Activated T-cell treated with anti-CD3 and anti-CD28 coated beads, Interleukin-2, amount 50 U/mL, for 72 hours (primary cell): ENCODE measurements around the gene ZNF408. TPM values are rescaled to one million over a fixed set of nuclear protein-coding genes. Genes with fewer than 3 reads are reported as not detected.

Experiments used
- ATAC-seq, 2 donors: fragments of 150-1000 bp; cut with Tn5 transposase; replicated peaks in 1 of 2; 2 replicates each; pipeline ENCODE4 v1.10.0; 2021; ENCODE audit warnings: moderate library complexity in 2 of 2, mild to moderate bottlenecking in 1 of 2
- DNase-seq, 2 donors: peaks; one replicate each; pipeline ENCODE4 v3.0.0; 2021 to 2022; ENCODE audit warnings: mixed read lengths in 1 of 2
- H3K27ac Mint-ChIP-seq: one replicate; pipeline ENCODE4 v1.8.0; 2022; ENCODE audit warnings: mild to moderate bottlenecking, moderate library complexity, mixed read lengths
- H3K27me3 Mint-ChIP-seq: one replicate; pipeline ENCODE4 v1.8.0; 2022; ENCODE audit warnings: low read depth, mixed read lengths
- H3K36me3 Mint-ChIP-seq, 2 donors: one replicate each; pipeline ENCODE4 v1.8.0; 2022; ENCODE audit warnings: mixed read lengths in 2 of 2, mild to moderate bottlenecking in 1 of 2; ENCODE audit not compliant: insufficient read depth in 2 of 2
- H3K4me1 Mint-ChIP-seq: one replicate; pipeline ENCODE4 v1.8.0; 2022; ENCODE audit warnings: low read depth, mixed read lengths
- H3K4me3 Mint-ChIP-seq, 2 donors: one replicate each; pipeline ENCODE4 v1.8.0; 2022; ENCODE audit warnings: mild to moderate bottlenecking in 2 of 2, mixed read lengths in 2 of 2, moderate library complexity in 2 of 2
- H3K9me3 Mint-ChIP-seq, 2 donors: one replicate each; pipeline ENCODE4 v1.8.0; 2022; ENCODE audit warnings: mixed read lengths in 2 of 2
- total RNA-seq, 2 donors: library from RNA; stranded (reverse); gene quantifications; one replicate each; pipeline ENCODE4 v1.2.3, GENCODE V29; 2022

ZNF408 gene
- total RNA-seq, 2 donors from 2014 or later: 17.8 to 18.2 TPM

GRCh38 chr11:46679241-46680163 is 21.3 kb upstream of the ZNF408 start:
- H3K36me3 Mint-ChIP-seq: peaks cover 1 to 5% of the 10 kb centered on the region in 2 donors
- H3K27ac Mint-ChIP-seq: no peak overlapping the region
- H3K4me1 Mint-ChIP-seq: peaks cover 33% of the 10 kb centered on the region
- ATAC-seq (no peak), DNase-seq (no peak)
- H3K27me3 Mint-ChIP-seq: no peaks in the 10 kb centered on the region
- H3K9me3 Mint-ChIP-seq: no peaks in the 10 kb centered on the region
- H3K4me3 Mint-ChIP-seq: no peak overlapping the region

- Mint-ChIP-seq H3K9me3 (no peaks in the 10 kb centered on the region), H3K4me3 (no peak overlapping the region), H3K4me1 (peaks cover 27% of the 10 kb centered on the region), H3K36me3 (peaks cover 1 to 5% of the 10 kb centered on the region in 2 donors), H3K27ac (no peak overlapping the region), H3K27me3 (no peaks in the 10 kb centered on the region)
- ATAC-seq: no peak
- DNase-seq: no peak
Measured at GRCh38 chr11:46680164-46680760, 20.6 kb upstream of the ZNF408 start.

DNA sequence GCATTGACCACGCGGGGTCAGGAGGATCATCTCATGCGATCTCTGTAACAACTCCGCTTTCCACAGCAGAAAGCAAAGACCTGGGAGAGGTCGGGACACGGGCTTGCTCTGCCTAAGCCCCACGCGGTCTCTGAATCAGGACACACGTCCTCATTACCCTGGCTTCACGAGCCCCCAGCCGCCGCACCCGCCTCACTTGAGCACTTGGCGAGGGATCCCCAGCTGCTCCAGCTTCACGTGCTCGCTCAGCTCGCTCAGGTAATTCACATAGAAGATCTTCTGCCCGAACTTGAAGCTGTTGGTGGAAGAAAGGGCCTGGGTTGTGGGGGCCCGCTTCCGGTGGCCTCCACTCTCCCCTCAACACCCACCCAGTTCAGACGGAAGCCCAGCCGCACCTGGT is 20.0 kb upstream of the ZNF408 start:
- Mint-ChIP-seq H3K4me1 (peaks cover 22% of the 10 kb centered on the region), H3K9me3 (no peaks in the 10 kb centered on the region), H3K27me3 (no peaks in the 10 kb centered on the region), H3K27ac (no peak overlapping the region), H3K4me3 (no peak overlapping the region), H3K36me3 (peaks cover 1 to 5% of the 10 kb centered on the region in 2 donors)
- ATAC-seq (no peak), DNase-seq (no peak)

DNA sequence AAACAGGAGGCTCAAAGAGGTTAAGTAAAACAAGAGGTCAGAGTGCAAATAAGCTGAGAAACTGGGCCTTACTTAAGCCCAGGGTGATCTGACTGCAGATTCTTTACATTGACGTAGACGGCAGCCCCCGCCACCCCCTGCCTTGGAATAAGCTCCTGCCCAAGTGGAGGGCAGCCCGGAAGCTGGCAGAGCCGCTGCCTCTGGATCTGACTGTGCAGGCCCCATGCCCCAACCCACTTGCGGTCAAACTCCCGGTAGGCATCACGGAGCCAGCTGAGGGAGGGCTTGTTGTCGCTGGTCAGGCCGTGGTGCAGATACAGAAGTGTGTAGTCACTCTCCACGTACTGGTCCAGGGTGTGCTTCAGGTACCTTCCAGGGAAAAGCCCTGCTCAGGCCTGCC is 19.0 kb upstream of the ZNF408 start:
- no peaks in the 10 kb centered on the region for H3K27me3 Mint-ChIP-seq
- H3K4me3 Mint-ChIP-seq: no peak overlapping the region
- DNase-seq (no peak), ATAC-seq (no peak)
- H3K9me3 Mint-ChIP-seq: no peaks in the 10 kb centered on the region
- peaks cover 3 to 7% of the 10 kb centered on the region in 2 donors for H3K36me3 Mint-ChIP-seq
- peaks cover 15% of the 10 kb centered on the region for H3K4me1 Mint-ChIP-seq
- H3K27ac Mint-ChIP-seq: no peak overlapping the region

DNA sequence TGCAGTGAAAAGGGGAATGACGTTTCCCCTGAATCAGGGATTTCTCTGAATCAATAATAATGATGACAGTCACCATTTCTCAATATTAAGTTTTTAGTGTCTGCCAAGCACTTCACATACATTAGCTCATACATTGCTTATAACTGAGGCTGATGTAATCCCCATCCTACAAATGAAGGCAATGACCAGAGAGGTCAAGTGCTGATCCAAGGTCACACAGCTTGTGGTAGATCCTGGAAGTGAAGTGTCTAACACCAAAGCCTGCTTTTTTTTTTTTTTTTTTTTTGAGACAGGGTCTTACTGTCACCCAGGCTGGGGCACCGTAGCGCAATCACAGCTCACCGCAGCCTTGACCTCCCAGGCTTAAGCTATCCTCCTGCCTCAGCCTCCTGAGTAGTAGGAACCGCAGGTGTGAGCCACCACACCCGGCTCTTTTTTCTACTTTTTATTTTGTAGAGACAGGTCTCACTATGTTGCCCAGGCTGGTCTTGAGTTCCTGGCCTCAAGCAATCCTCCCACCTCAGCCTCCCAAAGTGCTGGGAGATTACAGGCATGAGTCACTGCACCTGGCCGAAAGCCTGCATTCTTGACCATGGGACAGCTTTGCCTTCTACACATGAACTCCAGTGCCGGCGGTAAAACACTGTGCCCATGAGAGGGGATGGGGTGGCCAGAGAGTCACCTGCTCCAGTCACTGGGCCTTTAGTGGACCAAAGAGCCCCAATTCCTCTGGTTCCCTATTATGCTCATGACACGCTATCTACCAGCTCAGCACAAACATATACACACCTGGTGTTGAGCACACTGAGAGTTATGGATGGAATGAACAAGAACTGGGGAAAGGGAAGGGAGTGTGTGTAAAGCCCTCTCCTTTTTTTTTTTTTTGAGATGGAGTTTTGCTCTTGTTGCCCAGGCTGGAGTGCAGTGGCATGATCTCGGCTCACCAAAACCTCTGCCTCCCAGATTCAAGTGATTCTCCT is 17.8 kb upstream of the ZNF408 start:
- Mint-ChIP-seq H3K27me3 (no peaks in the 10 kb centered on the region), H3K27ac (no peak overlapping the region), H3K4me3 (no peak overlapping the region), H3K36me3 (peaks cover 2 to 4% of the 10 kb centered on the region in 2 donors), H3K4me1 (peaks cover 6% of the 10 kb centered on the region), H3K9me3 (no peaks in the 10 kb centered on the region)
- DNase-seq: no peak
- no peak for ATAC-seq

DNA sequence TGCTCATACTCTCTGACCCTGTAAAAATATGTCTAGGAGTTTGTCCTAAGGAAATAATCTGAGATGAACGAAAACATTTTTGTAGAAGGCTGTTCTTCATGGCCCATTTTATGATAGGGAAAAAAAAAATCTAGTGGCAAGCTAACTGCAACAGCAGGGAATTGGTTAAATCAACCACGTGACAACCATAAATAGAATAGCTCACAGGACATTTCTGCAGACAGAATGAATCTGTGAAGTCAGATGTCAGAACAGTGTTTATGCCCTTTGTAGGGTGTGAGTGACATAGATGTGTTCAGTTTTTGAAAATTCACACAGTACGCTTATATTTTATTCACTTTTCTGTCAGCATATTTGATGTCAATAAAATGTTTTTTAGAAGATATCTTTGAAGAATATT is 16.5 kb upstream of the ZNF408 start:
- no peaks in the 10 kb centered on the region for H3K9me3 Mint-ChIP-seq
- H3K4me1 Mint-ChIP-seq: no peaks in the 10 kb centered on the region
- DNase-seq (no peak), ATAC-seq (no peak)
- H3K4me3 Mint-ChIP-seq: no peak overlapping the region
- H3K27ac Mint-ChIP-seq: no peak overlapping the region
- H3K36me3 Mint-ChIP-seq: peaks cover 2 to 3% of the 10 kb centered on the region in 2 donors
- no peaks in the 10 kb centered on the region for H3K27me3 Mint-ChIP-seq

DNA sequence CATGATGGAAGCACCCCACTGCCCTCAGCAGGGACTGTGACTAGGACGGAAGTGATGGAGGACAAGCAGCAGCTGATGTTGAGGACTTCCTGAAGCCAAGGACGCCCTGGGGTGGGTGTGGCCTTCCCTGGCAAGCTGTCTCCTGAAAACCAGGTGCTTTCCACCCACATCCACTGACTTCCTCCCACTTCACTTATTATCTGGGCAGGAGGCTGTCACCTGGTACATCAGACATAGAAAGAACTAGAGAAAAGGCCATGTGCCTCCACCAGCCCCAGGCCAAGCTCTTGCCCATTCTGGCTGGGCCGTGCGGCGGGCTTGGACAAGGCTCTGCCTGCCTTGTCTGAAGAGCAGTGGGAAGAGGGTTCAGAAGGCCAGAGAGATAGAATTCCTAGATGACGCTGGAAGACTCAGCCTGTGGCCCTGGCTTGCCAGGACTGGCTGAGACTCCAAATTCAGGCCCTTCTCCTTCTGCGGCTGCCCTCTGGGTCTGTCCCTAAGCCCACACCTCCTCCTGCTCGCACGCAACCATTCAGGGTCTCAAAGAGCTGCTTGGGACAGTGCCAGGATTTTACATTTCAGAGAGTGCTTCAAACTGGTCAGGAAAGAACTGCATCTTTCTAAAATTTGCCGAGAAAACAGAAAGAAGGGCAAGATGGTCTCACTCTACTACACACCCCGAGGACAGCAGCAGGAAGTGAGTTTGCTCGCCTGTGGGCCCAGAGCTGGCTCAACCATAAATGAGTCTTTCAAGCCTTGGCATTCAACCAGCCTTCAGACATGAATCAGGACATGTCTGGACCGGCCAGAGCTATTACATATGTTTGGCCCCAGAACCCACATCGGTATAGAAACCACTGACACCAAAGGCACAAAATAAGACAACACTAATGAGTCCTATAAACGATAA is 13.7 kb upstream of the ZNF408 start:
- no peak for ATAC-seq
- H3K36me3 Mint-ChIP-seq: peaks cover 2 to 3% of the 10 kb centered on the region in 2 donors
- peak overlapping the region; percentile 31 for H3K27ac Mint-ChIP-seq
- no peak for DNase-seq
- no peaks in the 10 kb centered on the region for H3K4me1 Mint-ChIP-seq
- no peak overlapping the region for H3K4me3 Mint-ChIP-seq
- no peaks in the 10 kb centered on the region for H3K27me3 Mint-ChIP-seq
- no peaks in the 10 kb centered on the region for H3K9me3 Mint-ChIP-seq

- Mint-ChIP-seq H3K36me3 (peaks cover 2 to 5% of the 10 kb centered on the region in 2 donors), H3K27me3 (no peaks in the 10 kb centered on the region), H3K27ac (peak overlapping the region; percentile 5), H3K9me3 (no peaks in the 10 kb centered on the region), H3K4me1 (no peaks in the 10 kb centered on the region), H3K4me3 (no peak overlapping the region)
- ATAC-seq (no peak), DNase-seq (no peak)
Measured at GRCh38 chr11:46690702-46691101, 10.1 kb upstream of the ZNF408 start.

DNA sequence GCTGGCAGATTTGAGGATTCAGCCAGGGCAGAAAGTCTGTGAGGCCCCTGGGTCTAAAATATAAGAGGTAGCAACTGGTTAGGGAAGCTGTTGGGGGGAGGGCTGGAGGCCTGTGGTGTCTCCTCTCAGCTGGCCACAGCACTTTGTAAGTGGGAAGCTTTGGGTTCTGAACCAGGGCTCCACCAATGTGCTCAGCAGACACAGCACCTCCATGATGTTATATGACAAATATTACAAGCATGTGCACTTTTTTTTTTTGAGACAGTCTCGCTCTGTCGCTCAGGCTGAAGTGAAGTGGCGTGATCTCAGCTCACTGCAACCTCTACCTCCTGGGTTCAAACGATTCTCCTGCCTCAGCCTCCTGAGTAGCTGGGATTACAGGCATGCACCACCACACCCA is 8.4 kb upstream of the ZNF408 start:
- Mint-ChIP-seq H3K4me1 (peaks cover 2% of the 10 kb centered on the region), H3K27me3 (no peaks in the 10 kb centered on the region), H3K9me3 (no peaks in the 10 kb centered on the region), H3K4me3 (no peak overlapping the region), H3K36me3 (peaks cover 0 to 2% of the 10 kb centered on the region in 2 donors), H3K27ac (no peak overlapping the region)
- DNase-seq: no peak
- ATAC-seq: no peak

- ATAC-seq: no peak
- DNase-seq: no peak
- H3K4me3 Mint-ChIP-seq: no peak overlapping the region
- H3K4me1 Mint-ChIP-seq: peaks cover 13% of the 10 kb centered on the region
- H3K9me3 Mint-ChIP-seq: no peaks in the 10 kb centered on the region
- peaks cover 0 to 2% of the 10 kb centered on the region in 2 donors for H3K36me3 Mint-ChIP-seq
- H3K27me3 Mint-ChIP-seq: no peaks in the 10 kb centered on the region
- H3K27ac Mint-ChIP-seq: no peak overlapping the region
Measured at GRCh38 chr11:46693597-46694012, 7.2 kb upstream of the ZNF408 start.

DNA sequence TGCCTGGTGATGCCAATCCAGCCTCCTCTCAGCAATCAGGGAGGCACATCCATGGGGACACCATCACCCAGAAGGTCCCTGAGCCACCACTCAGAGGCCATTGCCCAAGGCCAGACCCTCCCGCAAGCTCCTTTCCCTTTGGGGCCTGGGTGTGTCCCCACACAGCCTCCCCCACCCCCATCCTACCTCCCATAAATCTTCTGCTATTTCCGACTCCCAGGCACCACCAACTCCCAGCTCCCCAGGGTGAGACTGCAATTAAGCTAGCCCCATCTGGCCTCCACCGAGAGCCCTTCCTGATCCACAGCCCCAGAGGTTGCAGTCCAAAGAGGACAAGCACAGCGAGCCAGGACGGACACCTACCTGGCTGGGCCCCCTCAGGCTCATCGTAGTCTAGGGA is 6.8 kb upstream of the ZNF408 start:
- H3K36me3 Mint-ChIP-seq: peaks cover 0 to 2% of the 10 kb centered on the region in 2 donors
- ATAC-seq: no peak

GRCh38 chr11:46694607-46695006 is 6.2 kb upstream of the ZNF408 start:
- no peaks in the 10 kb centered on the region for H3K27me3 Mint-ChIP-seq
- H3K4me3 Mint-ChIP-seq: no peak overlapping the region
- H3K27ac Mint-ChIP-seq: no peak overlapping the region
- peaks cover 22% of the 10 kb centered on the region for H3K4me1 Mint-ChIP-seq
- DNase-seq (no peak), ATAC-seq (no peak)
- no peaks in the 10 kb centered on the region for H3K9me3 Mint-ChIP-seq
- H3K36me3 Mint-ChIP-seq: peaks cover 0 to 2% of the 10 kb centered on the region in 2 donors

More for the DNA sequence above, 6.8 kb upstream of the ZNF408 start:
- Mint-ChIP-seq H3K4me3 (no peak overlapping the region), H3K4me1 (peaks cover 18% of the 10 kb centered on the region), H3K9me3 (no peaks in the 10 kb centered on the region), H3K27ac (no peak overlapping the region), H3K27me3 (no peaks in the 10 kb centered on the region)
- no peak for DNase-seq
